Bronchial epithelial cell (primary cell): ENCODE measurements around the gene ORAI1. TPM values are rescaled to one million over a fixed set of nuclear protein-coding genes. Genes with fewer than 3 reads are reported as not detected.
"Not testable (repeated sequence)": the region's sequence is repeated elsewhere in the genome, so short reads cannot be mapped to it uniquely, and the experiment has no call there.

ENCODE experiments used
- DNase-seq: peaks from one replicate; pipeline ENCODE4 v3.0.0-alpha.2; 2010; ENCODE audit warnings: low read depth
- FAIRE-seq: peaks from 2 replicates; lab custom pipeline; 2011; peaks lifted over from hg19 to GRCh38; lab: Jason Lieb, UNC
- H3K27me3 ChIP-seq: 2 replicates; pipeline ENCODE4 v1.5.1; 2011; ENCODE audit warnings: low read length; ENCODE audit not compliant: control insufficient read depth, insufficient read depth
- H3K36me3 ChIP-seq: 2 replicates; pipeline ENCODE4 v1.5.1; 2011; ENCODE audit warnings: low read length; ENCODE audit not compliant: control insufficient read depth, insufficient read depth
- H3K4me3 ChIP-seq: 2 replicates; pipeline ENCODE4 v1.5.1; 2011; ENCODE audit warnings: mild to moderate bottlenecking, low read depth, low read length, control low read depth
- total RNA-seq: library from RNA; depleted of rRNA; stranded (reverse); fragments of >200 nt; gene quantifications from 2 replicates; pipeline ENCODE4 v1.2.1, GENCODE V29; 2014
- TF ChIP-seq, protein P1 (sequence below): IDR thresholded peaks from 2 replicates; pipeline ENCODE4 v1.5.1; 2011; ENCODE audit warnings: mild to moderate bottlenecking, moderate library complexity, low read length, control low read depth, inconsistent platforms; ENCODE audit not compliant: insufficient read depth, severe bottlenecking

ORAI1 gene
- total RNA-seq, 1 donor from 2014 or later: 8.7 TPM

DNA sequence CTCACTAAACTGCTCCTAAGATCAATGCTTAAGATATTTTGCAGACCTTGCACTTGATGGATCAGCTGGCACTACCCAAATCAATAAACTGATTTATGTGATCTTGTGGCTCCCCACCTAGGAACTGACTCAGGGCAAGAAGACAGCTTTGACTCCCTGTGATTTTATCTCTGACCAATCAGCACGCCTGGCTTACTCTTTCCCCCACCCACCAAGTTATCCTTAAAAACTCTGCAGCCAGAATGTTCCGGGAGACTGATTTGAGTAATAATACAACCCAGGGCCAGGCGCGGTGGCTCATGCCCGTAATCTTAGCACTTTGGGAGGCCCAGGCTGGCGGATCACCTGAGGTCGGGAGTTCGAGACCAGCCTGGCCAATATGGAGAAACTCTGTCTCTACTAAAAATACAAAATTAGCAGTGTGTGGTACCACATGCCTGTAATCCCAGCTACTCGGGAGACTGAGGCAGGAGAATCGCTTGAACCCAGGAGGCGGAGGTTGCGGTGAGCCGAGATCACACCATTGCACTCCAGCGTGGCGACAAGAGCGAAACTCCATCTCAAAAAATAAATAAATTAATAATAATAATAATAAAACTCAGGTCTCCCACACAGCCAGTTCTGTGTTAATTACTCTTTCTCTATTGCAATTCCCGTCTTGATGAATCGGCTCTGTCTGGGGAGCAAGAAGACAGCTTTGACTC lies 31.1 kb downstream of the ORAI1 start:
- TF ChIP-seq, protein P1, sequence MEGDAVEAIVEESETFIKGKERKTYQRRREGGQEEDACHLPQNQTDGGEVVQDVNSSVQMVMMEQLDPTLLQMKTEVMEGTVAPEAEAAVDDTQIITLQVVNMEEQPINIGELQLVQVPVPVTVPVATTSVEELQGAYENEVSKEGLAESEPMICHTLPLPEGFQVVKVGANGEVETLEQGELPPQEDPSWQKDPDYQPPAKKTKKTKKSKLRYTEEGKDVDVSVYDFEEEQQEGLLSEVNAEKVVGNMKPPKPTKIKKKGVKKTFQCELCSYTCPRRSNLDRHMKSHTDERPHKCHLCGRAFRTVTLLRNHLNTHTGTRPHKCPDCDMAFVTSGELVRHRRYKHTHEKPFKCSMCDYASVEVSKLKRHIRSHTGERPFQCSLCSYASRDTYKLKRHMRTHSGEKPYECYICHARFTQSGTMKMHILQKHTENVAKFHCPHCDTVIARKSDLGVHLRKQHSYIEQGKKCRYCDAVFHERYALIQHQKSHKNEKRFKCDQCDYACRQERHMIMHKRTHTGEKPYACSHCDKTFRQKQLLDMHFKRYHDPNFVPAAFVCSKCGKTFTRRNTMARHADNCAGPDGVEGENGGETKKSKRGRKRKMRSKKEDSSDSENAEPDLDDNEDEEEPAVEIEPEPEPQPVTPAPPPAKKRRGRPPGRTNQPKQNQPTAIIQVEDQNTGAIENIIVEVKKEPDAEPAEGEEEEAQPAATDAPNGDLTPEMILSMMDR: no peak
- H3K27me3 ChIP-seq: no peaks in the 10 kb centered on the region
- no peaks in the 10 kb centered on the region for H3K36me3 ChIP-seq
- no peak for DNase-seq
- H3K4me3 ChIP-seq: no peak overlapping the region
- no peak for FAIRE-seq

DNA sequence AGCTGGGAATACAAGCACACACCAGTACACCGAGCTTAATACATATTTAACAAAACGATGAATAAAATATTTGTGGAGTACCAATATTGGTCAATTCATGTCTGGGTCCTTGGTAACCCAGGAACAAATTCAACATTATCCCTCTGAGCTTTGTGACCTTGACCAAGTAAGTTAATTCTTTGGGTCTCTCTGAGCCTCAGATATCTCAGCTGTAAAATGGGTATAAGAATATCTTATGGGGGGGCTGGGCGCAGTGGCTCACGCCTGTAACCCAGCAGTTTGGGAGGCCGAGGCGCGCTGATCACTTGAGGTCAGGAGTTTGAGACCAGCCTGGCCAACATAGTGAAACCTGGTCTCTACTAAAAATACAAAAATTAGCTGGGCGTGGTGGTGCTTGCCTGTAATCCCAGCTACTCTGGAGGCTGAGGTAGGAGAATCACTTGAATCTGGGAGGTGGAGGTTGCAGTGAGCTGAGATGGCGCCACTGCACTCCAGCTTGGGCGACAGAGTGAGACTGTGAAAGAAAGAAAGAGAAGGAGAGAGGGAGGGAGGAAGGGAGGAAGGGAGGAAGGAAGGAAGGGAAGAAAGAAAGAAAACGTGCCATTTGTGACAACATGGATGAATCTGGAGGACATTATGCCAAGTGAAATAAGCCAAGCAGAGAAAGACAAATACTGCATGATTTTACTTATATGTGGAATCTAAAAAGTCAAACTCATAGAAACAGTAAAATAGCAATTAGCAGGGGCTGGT lies 35.2 kb downstream of the ORAI1 start:
- not testable (repeated sequence) for H3K36me3 ChIP-seq, FAIRE-seq, H3K4me3 ChIP-seq, H3K27me3 ChIP-seq, DNase-seq

DNA sequence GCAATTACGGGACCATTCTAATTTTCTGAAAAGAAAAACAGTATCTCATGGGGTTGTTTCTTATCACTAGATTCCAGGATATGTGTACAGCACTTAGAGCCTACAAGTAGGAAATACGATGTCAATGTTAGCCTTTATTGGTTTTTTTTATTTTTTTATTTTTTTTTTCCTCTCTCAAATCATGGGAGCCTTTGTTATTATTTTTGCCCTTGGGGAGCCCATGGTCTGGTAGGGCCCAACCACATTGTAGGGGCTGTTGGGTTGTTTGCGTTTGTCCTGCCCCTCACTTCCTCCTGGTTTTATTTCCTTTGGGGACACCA lies 37.2 kb downstream of the ORAI1 start:
- FAIRE-seq (no peak), DNase-seq (no peak)
- H3K36me3 ChIP-seq: no peaks in the 10 kb centered on the region
- no peaks in the 10 kb centered on the region for H3K27me3 ChIP-seq
- TF ChIP-seq, protein P1: no peak
- H3K4me3 ChIP-seq: no peak overlapping the region

DNA sequence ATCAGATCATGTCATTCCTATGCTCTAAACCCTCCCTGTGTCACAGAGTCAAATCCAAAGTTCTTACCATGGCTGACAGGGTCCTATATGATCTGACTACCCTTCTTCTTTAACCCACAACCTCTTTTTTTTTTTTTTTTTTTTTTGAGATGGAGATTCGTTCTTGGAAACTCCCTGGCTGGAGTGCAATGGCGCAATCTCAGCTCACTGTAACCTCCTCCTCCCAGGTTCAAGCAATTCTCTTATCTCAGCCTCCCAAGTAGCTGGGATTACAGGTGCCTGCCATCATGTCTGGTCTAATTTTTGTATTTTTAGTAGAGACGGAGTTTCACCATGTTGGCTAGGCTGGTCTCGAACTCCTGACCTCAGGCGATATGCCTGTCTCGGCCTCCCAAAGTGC lies 40.5 kb downstream of the ORAI1 start:
- H3K36me3 ChIP-seq, H3K4me3 ChIP-seq, DNase-seq, FAIRE-seq, H3K27me3 ChIP-seq: not testable (repeated sequence)

DNA sequence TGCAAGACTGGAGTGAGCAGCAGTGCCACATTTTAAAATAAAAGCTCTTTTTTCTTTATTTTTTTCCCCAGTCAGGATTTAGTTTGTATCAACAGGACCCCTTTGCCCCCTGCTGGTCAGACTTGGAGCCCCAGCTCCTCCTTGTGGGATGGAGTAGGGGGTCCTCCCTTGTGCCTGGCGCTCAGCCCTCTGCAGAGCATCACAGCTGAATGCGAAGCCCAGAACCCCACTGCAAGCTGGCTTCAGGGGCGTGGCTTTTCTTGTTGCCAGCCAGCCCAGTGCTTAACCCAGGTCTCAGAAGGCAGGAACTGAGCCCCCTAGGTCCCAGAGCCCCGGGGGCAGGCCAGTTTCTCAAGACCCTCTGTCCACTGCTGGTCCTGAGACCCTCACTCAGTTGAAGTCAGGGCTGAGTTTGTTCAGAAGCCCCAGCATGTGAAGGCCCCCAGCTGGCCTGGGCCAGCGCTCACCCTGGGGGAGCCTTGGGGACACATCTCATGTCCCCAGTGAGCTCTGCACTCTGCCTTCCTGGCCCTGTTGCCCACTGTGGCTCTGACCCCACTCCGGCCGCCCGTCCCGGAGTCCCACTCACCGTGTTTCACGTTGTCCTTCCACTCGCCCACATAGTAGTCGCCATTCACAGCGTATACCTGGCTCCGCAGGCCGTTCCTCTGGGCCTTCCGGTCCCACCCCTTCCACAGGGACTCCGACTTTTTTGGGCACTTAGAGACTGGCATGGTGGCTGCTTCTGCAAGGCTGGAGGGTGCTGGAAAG lies 42.6 kb downstream of the ORAI1 start:
- no peak for DNase-seq
- FAIRE-seq: no peak
- no peaks in the 10 kb centered on the region for H3K36me3 ChIP-seq
- TF ChIP-seq, protein P1: peak; percentile 39
- H3K27me3 ChIP-seq: no peaks in the 10 kb centered on the region
- no peak overlapping the region for H3K4me3 ChIP-seq

DNA sequence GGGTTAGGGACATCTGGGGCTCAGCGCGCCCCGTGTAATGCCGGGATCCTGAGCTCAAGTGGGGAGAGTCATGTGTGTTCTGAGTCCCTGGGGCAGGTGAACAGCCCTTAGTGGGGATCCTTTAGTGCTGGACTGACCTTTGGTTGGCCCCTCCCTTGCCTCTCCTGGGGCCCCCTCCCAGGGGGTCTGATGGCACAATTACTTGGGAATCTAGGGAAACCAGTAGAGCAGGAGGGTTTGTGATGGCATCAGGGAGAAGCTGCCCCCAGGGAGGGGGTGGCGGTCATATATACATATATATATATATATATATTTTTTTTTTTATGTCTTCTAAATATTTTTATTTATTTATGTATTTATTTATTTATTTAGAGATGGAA lies 43.2 kb downstream of the ORAI1 start, which contains the start of gene MORN3:
TSS of gene MORN3 (minus strand) at position 134 of the 380 bp plus-strand sequence. CDS start 171 bp downstream, outside the sequence.
- Histone ChIP-seq H3K36me3 (no peaks in the 10 kb centered on the region), H3K4me3 (no peak within 1 kb of the TSS), H3K27me3 (no peaks in the 10 kb centered on the region)
- TF ChIP-seq, protein P1: no peak
- DNase-seq (no peak), FAIRE-seq (no peak)
